HG03196 (cell line): ENCODE measurements around the gene TMEM225B.
"Not testable (repeated sequence)": the region's sequence is repeated elsewhere in the genome, so short reads cannot be mapped to it uniquely, and the experiment has no call there.

Experiments used
- ATAC-seq: cut with Tn5 transposase; IDR thresholded peaks from one replicate; pipeline ENCODE4 v1.9.1; 2021; ENCODE audit not compliant: unreplicated experiment

TMEM225B gene, protein sequence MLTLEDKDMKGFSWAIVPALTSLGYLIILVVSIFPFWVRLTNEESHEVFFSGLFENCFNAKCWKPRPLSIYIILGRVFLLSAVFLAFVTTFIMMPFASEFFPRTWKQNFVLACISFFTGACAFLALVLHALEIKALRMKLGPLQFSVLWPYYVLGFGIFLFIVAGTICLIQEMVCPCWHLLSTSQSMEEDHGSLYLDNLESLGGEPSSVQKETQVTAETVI

DNA sequence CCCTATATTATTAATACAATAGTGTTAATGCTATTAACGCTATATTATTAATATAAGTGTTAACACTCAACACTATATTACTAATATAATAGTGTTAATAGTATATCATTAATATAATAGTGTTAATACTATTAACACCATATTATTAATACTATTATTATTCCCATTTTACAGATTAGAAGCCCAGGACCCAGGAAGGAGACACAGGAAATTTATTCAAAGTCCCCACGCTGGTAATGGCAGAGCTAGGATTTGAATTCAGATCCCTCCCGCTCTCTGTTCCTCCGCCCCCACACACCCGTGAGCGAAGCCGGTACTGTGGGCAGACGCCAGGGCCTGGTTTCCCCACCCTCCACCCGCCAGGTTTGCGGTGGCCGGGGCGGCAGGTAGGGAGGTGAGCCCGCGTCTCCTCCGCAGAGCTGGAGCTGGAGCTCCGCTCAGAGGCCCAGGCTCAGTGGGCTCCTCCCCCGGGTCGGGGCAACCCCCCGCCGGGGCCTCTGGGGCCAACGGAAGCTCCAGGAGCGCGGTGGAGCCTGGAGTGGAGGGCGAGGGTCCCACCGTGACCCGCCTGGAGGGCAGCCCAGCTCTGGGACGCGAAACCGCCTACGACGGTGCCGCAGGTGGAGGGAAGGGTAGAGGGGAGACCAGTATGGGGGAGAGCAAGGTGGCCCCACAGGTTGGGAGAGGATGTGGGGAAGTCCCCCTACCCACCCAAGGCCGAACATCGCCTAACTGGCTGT lies at the start of gene TMEM225B:
TMEM225B (plus strand) TSS at position 506 of the 740 bp plus-strand sequence. CDS start 6,122 bp downstream, outside the sequence.
- ATAC-seq: no peak

GRCh38 chr7:99549545-99549944 lies 48.5 kb upstream of the TMEM225B start:
- not testable (repeated sequence) for ATAC-seq

DNA sequence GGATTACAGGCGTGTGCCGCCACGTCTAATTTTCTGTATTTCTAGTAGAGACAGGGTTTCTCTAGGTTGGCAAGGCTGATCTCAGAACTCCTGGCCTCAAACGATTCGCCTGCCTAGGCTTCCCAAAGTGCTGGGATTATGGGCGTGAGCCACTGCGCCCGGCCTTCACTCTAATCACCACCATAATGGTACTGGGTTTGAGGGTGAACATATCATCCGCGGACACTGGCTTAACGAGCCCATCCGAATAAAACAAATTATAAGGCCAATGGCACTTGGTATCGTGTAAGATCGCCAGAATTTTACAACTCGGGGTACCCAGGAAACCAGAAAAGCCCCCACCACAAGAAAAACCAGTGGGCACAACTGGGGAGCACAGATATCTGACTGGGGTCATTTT lies 46.7 kb upstream of the TMEM225B start:
- ATAC-seq: no peak

DNA sequence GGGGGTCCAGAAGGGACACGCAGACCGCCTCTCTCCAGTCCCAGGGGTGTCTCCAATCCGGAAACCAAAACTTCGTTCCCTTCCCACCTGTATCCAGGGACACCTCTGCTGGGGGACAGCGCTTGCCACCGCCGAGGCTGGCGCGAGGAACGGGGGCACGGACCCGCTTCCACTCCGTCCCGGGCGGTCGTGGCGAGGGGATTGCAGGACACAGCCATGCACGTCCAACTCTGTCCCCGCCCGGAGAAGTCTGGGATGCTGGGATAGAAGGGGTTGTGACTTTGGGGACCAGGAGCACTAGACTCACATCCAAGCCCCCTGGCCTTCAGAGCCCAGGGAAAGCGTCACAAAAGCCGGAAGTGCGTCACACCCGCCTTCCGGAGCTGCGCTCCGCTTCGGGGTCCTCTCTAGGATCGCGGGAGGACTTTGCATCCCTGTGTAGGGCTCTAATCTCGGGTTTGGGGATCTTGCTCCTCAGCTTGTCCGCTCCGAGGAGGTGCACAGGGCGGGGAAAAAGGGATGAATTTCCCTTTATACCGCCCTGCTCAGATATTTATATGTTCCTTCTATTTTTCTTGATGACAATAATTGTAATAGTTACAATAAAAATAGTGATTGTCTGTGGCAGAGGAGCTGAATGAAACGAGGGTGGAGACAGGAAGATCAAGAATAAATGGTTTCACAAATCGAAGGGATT lies 46.2 kb upstream of the TMEM225B start, which contains the start of gene FAM200A:
FAM200A (minus strand) TSS at position 348 of the 697 bp plus-strand sequence. CDS start 3,707 bp downstream, outside the sequence.
- ATAC-seq: peak; percentile 83

DNA sequence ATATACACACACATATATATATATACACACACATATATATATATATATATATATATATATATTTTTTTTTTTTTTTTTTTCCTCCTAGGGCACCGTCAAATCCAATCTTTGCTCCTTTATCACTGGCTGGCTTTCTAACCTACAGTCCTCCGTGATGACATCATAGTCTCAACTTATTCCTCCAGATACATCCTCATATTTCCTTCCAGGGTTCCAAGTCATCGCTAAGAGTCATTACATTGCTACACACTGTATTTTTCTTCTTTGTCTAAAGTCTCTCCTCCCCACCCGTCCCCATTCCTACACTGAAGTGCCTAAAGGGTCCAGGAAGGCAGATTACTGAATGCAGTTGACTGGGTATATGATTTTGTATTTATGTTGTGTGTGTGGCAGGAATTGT lies 45.0 kb upstream of the TMEM225B start:
- ATAC-seq: no peak

GRCh38 chr7:99554939-99555338 lies 43.1 kb upstream of the TMEM225B start:
- ATAC-seq: no peak

DNA sequence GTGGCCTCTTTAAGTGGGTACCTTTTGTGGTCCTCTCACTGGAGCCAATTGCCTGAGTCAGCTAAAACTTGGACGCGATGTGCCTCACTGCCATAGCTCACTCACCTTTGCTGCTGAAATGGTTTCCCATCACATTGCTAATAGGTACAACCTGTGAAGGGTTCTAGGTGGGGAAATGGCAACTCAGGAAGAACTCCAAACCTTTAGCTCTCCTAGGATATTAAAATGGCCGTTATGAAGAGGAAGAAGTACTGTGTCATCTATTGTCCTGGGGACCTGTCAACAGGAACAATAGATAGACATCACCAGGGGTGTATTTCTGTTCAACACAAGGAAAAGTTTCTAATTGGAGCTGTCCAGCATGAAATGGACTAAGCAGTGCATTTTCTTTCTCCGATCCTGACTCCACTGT lies 40.9 kb upstream of the TMEM225B start:
- no peak for ATAC-seq

GRCh38 chr7:99557940-99558305 lies 40.1 kb upstream of the TMEM225B start:
- ATAC-seq: peak; percentile 45

DNA sequence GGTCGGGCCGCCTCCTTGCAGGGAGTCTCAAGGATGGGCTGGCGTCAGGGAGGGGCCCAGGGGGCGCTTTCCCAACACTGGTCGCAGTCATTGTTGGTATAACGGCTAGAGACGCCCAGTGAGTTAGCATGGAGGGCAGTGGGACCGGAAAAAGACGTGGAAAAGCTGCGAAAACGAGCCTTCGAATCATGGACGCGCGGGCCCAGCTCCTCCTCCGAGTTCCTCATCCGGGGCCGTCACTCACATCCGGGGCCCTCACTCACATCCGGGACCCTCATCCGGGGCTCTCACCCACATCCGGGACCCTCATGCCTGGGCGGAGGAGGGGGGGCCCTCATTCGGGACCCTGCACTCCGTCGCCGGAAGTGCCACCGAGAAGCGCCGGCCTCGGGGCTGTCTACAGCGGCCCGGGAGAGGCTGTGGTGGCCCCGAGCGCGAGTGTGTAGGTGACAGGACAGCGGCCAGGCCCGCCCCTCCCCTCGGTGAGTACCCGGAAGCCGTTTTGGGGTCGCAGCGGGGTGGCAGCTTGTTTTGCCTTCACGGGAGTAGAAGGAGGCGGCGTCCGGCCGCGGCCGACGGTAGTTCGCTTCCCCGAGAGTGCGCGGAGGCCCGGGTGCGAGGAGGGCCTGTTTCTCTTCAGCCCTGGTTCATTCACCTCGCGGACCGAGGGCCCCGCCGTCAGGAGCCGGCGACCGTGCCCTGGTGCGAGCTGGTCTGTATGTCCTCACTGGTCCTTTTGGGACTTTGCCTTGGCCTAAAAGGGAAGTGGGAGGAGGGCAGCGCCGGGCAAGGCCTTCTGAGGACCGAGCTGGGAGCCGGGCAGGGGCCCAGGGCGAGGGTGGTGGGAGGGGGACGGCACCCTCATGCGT lies 39.5 kb upstream of the TMEM225B start, which contains the start of gene ZNF655:
ZNF655 (plus strand) TSS at position 337 of the 869 bp plus-strand sequence. CDS start 1,918 bp downstream, outside the sequence.
- ATAC-seq: peak; percentile 78

GRCh38 chr7:99559175-99559915 lies 38.7 kb upstream of the TMEM225B start:
- ATAC-seq: no peak

DNA sequence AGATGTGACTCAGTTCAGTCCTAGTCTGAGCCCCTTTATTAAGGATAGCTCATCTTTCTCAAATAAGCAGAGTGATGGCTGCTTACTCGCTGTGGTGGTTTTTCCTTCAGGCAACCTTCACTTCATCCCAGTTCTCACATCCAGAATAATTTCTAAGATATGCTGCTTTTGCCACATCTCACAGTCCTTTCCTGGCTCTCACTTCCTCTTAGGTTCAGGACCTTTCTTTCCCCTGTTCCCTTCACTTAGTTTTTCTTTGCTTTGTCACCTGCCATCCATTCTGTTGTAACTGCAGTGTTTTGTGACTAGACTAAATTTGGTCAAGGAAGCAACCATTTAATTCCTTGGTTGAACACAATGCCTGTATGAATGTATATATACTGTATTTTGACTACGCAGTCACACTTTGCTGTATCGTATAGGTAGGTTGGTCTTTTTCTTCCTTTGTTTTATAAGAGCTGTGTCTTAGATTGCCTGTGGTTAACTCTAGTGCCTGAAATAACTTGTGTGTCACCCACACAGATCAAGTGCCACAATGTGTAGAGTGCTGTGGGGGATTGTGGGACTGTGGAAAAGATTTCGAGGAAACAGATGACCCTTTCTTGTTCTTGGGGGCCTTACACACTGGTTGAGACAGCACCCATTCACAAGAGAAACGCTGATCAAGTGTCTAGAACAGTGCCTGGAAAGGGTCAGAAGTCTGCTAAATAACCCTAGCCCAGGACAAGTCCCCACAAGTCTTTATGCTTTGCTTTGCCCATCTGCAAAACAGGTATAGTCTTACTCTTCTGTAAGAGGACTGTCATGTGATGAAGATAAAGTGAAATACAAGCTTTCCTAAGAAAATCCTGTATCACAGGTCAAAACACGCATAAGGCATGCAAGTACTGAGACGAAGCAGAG lies 37.0 kb upstream of the TMEM225B start:
- no peak for ATAC-seq

DNA sequence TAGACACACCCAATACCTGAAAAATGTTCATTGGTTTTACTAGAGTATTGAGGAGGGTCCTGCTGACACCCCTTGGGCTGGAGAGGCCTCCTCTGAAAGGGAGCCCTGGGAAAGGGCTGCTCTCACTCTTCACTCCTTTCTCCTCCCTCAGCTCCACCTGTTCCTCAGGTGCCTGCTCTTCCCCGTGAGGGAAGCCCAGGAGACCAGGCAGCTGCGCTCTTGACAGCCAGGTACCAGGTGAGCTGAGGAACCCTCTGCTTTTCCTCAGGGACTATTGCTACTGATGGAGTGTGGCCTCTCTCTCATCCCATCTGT lies 36.4 kb upstream of the TMEM225B start:
- ATAC-seq: no peak

- no peak for ATAC-seq
Measured at GRCh38 chr7:99562114-99562784, 35.8 kb upstream of the TMEM225B start.

DNA sequence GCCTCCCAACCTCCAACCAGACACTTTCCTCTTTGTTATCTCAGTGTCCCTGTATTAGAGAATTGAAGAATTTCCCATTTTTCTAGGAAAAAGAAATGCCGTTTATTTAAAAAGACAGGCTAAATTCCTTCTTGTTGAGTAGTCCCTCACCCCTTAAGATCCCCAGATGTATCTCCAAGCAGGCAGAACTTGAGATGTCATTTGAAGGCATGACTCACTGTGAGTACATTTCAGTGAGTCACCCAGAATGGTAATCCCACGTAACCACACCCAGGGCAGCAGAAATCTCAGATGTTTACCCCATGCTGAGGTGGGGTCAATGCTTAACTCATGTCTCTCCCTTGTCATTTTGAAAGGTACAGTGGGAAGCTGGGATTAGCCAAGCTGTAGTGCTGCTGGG lies 35.2 kb upstream of the TMEM225B start:
- ATAC-seq: no peak

DNA sequence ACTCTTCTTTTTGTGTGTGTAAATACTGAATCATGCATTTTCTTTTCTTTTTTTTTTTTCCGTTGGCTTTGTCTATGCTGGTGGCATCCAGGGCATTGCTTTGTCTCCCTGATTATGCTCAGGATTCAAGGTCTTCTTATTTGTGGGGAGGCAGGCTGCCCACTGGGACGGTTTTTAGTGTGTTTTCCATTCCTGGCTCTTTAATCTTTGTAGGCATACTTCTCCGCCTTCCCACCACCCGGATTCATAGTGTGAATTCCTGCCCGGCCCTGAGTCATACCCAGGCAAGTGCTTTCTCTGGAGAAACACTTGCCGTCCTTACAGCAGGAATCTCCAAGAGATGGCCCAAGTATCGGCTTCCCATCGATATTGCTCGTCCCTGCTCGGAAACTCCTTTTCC lies 34.4 kb upstream of the TMEM225B start:
- no peak for ATAC-seq

- ATAC-seq: not testable (repeated sequence)
Measured at GRCh38 chr7:99568770-99569169, 29.3 kb upstream of the TMEM225B start.

- no peak for ATAC-seq
Measured at GRCh38 chr7:99571768-99572167, 26.3 kb upstream of the TMEM225B start.

DNA sequence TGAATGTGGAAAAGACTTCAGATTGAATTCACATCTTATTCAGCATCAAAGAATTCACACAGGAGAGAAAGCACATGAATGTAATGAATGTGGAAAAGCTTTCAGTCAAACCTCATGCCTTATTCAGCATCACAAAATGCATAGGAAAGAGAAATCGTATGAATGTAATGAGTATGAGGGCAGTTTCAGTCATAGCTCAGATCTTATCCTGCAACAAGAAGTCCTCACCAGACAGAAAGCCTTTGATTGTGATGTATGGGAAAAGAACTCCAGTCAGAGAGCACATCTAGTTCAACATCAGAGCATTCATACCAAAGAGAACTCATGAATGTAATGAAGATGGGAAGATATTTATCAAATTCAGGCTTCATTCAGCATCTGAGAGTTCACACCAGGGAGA lies 24.8 kb upstream of the TMEM225B start:
- no peak for ATAC-seq

DNA sequence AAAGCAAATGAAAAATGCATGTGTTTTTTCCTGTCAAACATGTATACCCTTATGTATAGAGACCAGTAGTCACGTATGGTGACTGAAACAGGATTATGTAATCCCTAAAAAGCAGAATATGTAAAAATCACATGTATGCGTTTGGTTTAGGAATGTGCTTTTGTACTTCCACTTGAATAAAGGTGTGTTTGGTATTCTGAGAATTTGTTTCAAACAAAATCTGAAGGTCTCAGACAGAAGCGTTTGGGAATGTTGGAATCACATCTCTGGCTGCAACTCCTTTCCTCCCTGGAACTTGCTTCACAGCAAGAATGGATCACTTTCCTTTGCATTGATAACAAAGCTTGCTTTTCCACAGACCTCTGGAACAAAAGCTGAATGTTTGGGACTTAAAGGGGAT lies 21.8 kb upstream of the TMEM225B start:
- ATAC-seq: no peak
